Dermis microvascular lymphatic vessel endothelial cell (primary cell): Measurements from ENCODE around the gene PRKAR1A. TPM values are rescaled to one million over a fixed set of nuclear protein-coding genes. Genes with fewer than 3 reads are reported as not detected.

Source experiments
- DNase-seq, 2 donors: peaks; one replicate each; pipeline versions ENCODE4 v3.0.0 to v3.0.0-alpha.2; 2010; ENCODE audit warnings: low read depth in 2 of 2
- total RNA-seq: library from RNA; depleted of rRNA; stranded (reverse); fragments of >200 nt; gene quantifications from 2 replicates; pipeline ENCODE4 v1.2.1, GENCODE V29; 2014

The PRKAR1A gene
- total RNA-seq, 1 donor from 2014 or later: 272 TPM

DNA sequence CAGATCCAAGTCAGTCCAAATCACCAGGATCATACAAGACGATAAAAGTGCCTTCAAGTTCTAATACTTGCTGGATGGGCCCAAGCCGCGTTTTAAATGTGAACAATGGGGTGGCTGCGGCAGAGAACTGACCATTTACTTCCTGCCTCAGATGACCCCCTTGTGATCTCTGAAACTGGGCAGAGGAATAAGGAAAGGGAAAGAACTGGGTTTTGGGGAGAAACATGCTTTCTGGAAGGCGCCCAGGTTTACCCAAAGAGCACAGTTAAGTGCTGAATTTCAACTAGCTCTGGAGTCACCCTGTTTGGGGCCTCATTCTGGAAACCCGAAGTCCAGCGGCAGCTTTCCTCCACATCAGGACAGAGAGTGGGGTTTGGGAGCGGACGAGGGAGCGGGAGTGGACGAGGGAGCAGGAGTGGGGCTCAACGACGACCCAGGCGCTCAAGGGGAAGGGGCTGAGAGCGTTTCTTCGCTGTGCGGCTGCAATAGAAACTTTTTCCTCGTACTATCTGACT is 87.4 kb downstream of the PRKAR1A start:
- no peak for DNase-seq

- no peak for DNase-seq
These were observed 88.1 kb downstream of the PRKAR1A start for GRCh38 chr17:68600067-68600930.

Other genes with a start within 250 kb of the PRKAR1A start
- gene SLC16A6, start 221.3 kb upstream of the PRKAR1A start, total RNA-seq: 1.0 and 2.8 TPM in 2 replicates
- gene ARSG, start 220.9 kb upstream of the PRKAR1A start, total RNA-seq: 1.5 and 3.4 TPM in 2 replicates
- gene WIPI1, start 54.9 kb upstream of the PRKAR1A start, total RNA-seq: 49.6 and 92.8 TPM in 2 replicates
- gene FAM20A, start 88.9 kb downstream of the PRKAR1A start, total RNA-seq: not detected in 2 replicates